Vagina (tissue), 2 donors: Measurements from ENCODE around the gene TNFRSF21.

Experiments
- CTCF ChIP-seq, 3 experiments: fragments of 450-650 bp in 2 of 3; fragments of 200-600 bp in 1 of 3; sonication (generic) in 1 of 3; IDR thresholded peaks; one replicate each; pipeline ENCODE4 v1.5.1; 2017 to 2019; ENCODE audit warnings: antibody characterized with exemption in 3 of 3, mild to moderate bottlenecking in 2 of 3, moderate library complexity in 2 of 3
- POLR2AphosphoS5 ChIP-seq, 2 donors: sonication (generic); formaldehyde crosslinking; IDR thresholded peaks; one replicate each; pipeline ENCODE4 v1.9.0; 2017; ENCODE audit warnings: antibody characterized with exemption in 2 of 2, mild to moderate bottlenecking in 2 of 2, low read depth in 1 of 2; ENCODE audit not compliant: insufficient read depth in 1 of 2

GRCh38 chr6:47187113-47187512, 122.6 kb downstream of the TNFRSF21 start:
- TF ChIP-seq CTCF (IDR thresholded peaks at IDR 0.05), result no peak
- TF ChIP-seq POLR2AphosphoS5 (IDR thresholded peaks at IDR 0.05; ENCODE audit: insufficient read depth in 1 of 2, low read depth in 1 of 2), result no peak
